Measurements from ENCODE around the gene EGR2. TPM values are rescaled to one million over a fixed set of nuclear protein-coding genes. Genes with fewer than 3 reads are reported as not detected.

Gene EGR2
- total and polyA plus RNA-seq, 7 experiments from 2014 or later: 0.15 to 14.2 (median 1.7) TPM; not detected in 1

GRCh38 chr10:62764011-62764410 lies 52.2 kb downstream of the EGR2 start:
- DNase-seq (no peak), ATAC-seq (no peak)
- Histone ChIP-seq H3K27ac (ENCODE audit: low read depth, low read length) (no peak overlapping the region), H3K9me3 (ENCODE audit: control insufficient read depth in 2 of 3, low read length in 3 of 3) (no peaks in the 10 kb centered on the region), H3K4me1 (ENCODE audit: control insufficient read depth in 2 of 2, insufficient read depth in 2 of 2, low read length in 2 of 2) (no peaks in the 10 kb centered on the region), H3K36me3 (ENCODE audit: control insufficient read depth in 2 of 3, insufficient read depth in 3 of 3, low read length in 3 of 3) (no peaks in the 10 kb centered on the region), H3K27me3 (ENCODE audit: control insufficient read depth in 2 of 2, insufficient read depth in 2 of 2, low read length in 2 of 2) (no peaks in the 10 kb centered on the region), H3K4me3 (ENCODE audit: low read length) (no peak overlapping the region)
- H3K4me1 Mint-ChIP-seq: peaks cover 5 to 13% (median 8%) of the 10 kb centered on the region in 7 donors
- peaks cover 0 to 5% (median 0%) of the 10 kb centered on the region in 11 donors for H3K9me3 Mint-ChIP-seq
- H3K4me3 Mint-ChIP-seq: no peak overlapping the region
- H3K27ac Mint-ChIP-seq: no peak overlapping the region
- CTCF ChIA-PET: no interaction called here
- POLR2A ChIA-PET: no interaction called here
- intact Hi-C loops (cut with micrococcal nuclease): no loop called here
- H3K27me3 Mint-ChIP-seq: peaks cover 0 to 2% (median 0%) of the 10 kb centered on the region in 5 donors
- peaks cover 0 to 1% (median 0%) of the 10 kb centered on the region in 5 donors for H3K36me3 Mint-ChIP-seq

GRCh38 chr10:62763155-62763554 lies 53.0 kb downstream of the EGR2 start:
- H3K9me3 Mint-ChIP-seq: peaks cover 0 to 3% (median 0%) of the 10 kb centered on the region in 11 donors
- ChIA-PET POLR2A (interaction anchor here (1.7 kb wide), 1 partner anchor 14 kb away, joined by 4 read pairs; no protein-coding TSS in a partner anchor), CTCF (no interaction called here)

More at GRCh38 chr10:62763155-62763554, 53.0 kb downstream of the EGR2 start:
- H3K27ac Mint-ChIP-seq: no peak overlapping the region
- no peak overlapping the region for H3K27ac ChIP-seq (ENCODE audit: low read depth, low read length)
- ATAC-seq (no peak), DNase-seq (no peak)
- H3K36me3 ChIP-seq (ENCODE audit: control insufficient read depth in 2 of 3, insufficient read depth in 3 of 3, low read length in 3 of 3): no peaks in the 10 kb centered on the region
- peaks cover 5 to 13% (median 8%) of the 10 kb centered on the region in 7 donors for H3K4me1 Mint-ChIP-seq
- H3K27me3 ChIP-seq (ENCODE audit: control insufficient read depth in 2 of 2, insufficient read depth in 2 of 2, low read length in 2 of 2): no peaks in the 10 kb centered on the region
- H3K36me3 Mint-ChIP-seq: no peaks in the 10 kb centered on the region
- H3K4me3 Mint-ChIP-seq: no peak overlapping the region
- H3K9me3 ChIP-seq (ENCODE audit: control insufficient read depth in 2 of 3, low read length in 3 of 3): no peaks in the 10 kb centered on the region
- no peak overlapping the region for H3K4me3 ChIP-seq (ENCODE audit: low read length)
- peaks cover 0 to 6% (median 0%) of the 10 kb centered on the region in 5 donors for H3K27me3 Mint-ChIP-seq
- intact Hi-C loops (cut with micrococcal nuclease): no loop called here
- H3K4me1 ChIP-seq (ENCODE audit: control insufficient read depth in 2 of 2, insufficient read depth in 2 of 2, low read length in 2 of 2): no peaks in the 10 kb centered on the region

Other genes starting within 250 kb of the EGR2 start
- 10 to 100 TPM in 4 of 5 experiments, 1 to 10 TPM in 1; 9.8 to 21.3 (median 15.6) TPM for gene ADO, start 11.6 kb downstream of the EGR2 start, total RNA-seq
- 1 to 10 TPM; 2.0 to 2.3 TPM for gene ADO, start 11.6 kb downstream of the EGR2 start, polyA plus RNA-seq